PC-3 (cell line): Measurements from ENCODE around the gene LAMB4.

Experiments
- EZH2 ChIP-seq: fragments of 300-600 bp; sonication (generic); IDR thresholded peaks from one replicate; pipeline ENCODE4 v1.6.1; 2017; ENCODE audit warnings: antibody characterized with exemption, mild to moderate bottlenecking, low read length; ENCODE audit not compliant: unreplicated experiment
- EZH2phosphoT487 ChIP-seq: fragments of 300-600 bp; sonication (generic); IDR thresholded peaks from 2 replicates; pipeline ENCODE4 v1.6.1; 2018; ENCODE audit warnings: mild to moderate bottlenecking, antibody characterized with exemption, low read length, borderline replicate concordance
- TF ChIP-seq, protein P1 (sequence below): fragments of 300-600 bp; sonication (generic); conservative IDR thresholded peaks from 2 replicates; pipeline ENCODE4 v1.5.1; 2017; ENCODE audit warnings: antibody characterized with exemption, low read depth, mild to moderate bottlenecking, low read length

DNA sequence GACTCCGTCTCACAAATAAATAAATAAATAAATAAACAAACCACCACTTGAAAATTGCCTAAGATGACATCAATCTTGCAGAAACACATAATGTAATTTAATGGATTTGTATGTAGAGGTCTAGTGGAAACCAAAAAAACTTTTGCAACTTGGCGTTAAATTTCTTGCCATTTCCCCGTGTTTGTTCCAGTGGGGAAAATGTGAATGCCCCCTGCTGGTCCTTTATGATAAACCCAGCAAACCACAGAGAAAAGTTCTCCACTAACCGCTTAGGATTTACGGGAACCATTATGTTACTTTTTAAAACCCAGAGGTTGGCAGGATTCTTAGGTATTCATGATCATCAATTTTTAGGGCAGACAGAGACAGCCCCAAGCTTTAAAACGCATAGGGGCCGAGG lies 32.5 kb downstream of the LAMB4 start:
- TF ChIP-seq, protein P1, sequence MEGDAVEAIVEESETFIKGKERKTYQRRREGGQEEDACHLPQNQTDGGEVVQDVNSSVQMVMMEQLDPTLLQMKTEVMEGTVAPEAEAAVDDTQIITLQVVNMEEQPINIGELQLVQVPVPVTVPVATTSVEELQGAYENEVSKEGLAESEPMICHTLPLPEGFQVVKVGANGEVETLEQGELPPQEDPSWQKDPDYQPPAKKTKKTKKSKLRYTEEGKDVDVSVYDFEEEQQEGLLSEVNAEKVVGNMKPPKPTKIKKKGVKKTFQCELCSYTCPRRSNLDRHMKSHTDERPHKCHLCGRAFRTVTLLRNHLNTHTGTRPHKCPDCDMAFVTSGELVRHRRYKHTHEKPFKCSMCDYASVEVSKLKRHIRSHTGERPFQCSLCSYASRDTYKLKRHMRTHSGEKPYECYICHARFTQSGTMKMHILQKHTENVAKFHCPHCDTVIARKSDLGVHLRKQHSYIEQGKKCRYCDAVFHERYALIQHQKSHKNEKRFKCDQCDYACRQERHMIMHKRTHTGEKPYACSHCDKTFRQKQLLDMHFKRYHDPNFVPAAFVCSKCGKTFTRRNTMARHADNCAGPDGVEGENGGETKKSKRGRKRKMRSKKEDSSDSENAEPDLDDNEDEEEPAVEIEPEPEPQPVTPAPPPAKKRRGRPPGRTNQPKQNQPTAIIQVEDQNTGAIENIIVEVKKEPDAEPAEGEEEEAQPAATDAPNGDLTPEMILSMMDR: peak; percentile 73
- TF ChIP-seq EZH2phosphoT487 (no peak), EZH2 (no peak)
